CD4-positive, alpha-beta memory T cell (primary cell): Measurements from ENCODE around the gene ALK. TPM values are rescaled to one million over a fixed set of nuclear protein-coding genes. Genes with fewer than 3 reads are reported as not detected.

ENCODE experiments used
- CTCF ChIA-PET: fragments of 350-600 bp; sonication (Branson Sonifier 250); formaldehyde crosslinking; loops from one replicate; lab custom pipeline; 2021; ENCODE audit warnings: inconsistent platforms; ENCODE audit not compliant: partially characterized antibody; lab: Charles Lee
- POLR2A ChIA-PET: fragments of 350-600 bp; sonication (Branson Sonifier 250); formaldehyde crosslinking; loops from one replicate; lab custom pipeline; 2021; ENCODE audit not compliant: partially characterized antibody; lab: Charles Lee
- DNase-seq, 5 donors: peaks; one replicate each; pipeline versions ENCODE4 v3.0.0 to v3.0.0-alpha.2; 2020 to 2022; ENCODE audit warnings: mixed read lengths in 1 of 5
- H3K27ac ChIP-seq: one replicate; pipeline ENCODE4 v1.7.0; 2013; ENCODE audit warnings: low read depth, low read length
- H3K27me3 ChIP-seq: 2 replicates; pipeline ENCODE4 v1.7.0; 2013; ENCODE audit warnings: mild to moderate bottlenecking, low read length, moderate library complexity; ENCODE audit not compliant: insufficient read depth
- H3K36me3 ChIP-seq: 2 replicates; pipeline ENCODE4 v1.7.0; 2013; ENCODE audit warnings: mild to moderate bottlenecking, low read length, moderate library complexity; ENCODE audit not compliant: insufficient read depth
- H3K4me1 ChIP-seq: 2 replicates; pipeline ENCODE4 v1.7.0; 2013; ENCODE audit warnings: mild to moderate bottlenecking, low read length, moderate library complexity; ENCODE audit not compliant: insufficient read depth
- H3K4me3 ChIP-seq, 2 donors: one replicate each; pipeline ENCODE4 v1.7.0; 2013; ENCODE audit warnings: low read length in 2 of 2, mild to moderate bottlenecking in 1 of 2
- H3K9me3 ChIP-seq, 2 donors: one replicate each; pipeline ENCODE4 v1.7.0; 2013; ENCODE audit warnings: low read length in 2 of 2, control low read depth in 1 of 2; ENCODE audit not compliant: control insufficient read depth in 1 of 2
- H3K27ac Mint-ChIP-seq, 7 donors: one replicate each; pipeline ENCODE4 v1.8.0; 2020 to 2021; ENCODE audit warnings: mixed read lengths in 7 of 7, mild to moderate bottlenecking in 6 of 7, inconsistent platforms in 3 of 7, moderate library complexity in 3 of 7
- H3K27me3 Mint-ChIP-seq, 2 donors: one replicate each; pipeline ENCODE4 v1.8.0; 2020 to 2021; ENCODE audit warnings: mixed read lengths in 2 of 2
- H3K36me3 Mint-ChIP-seq, 2 donors: one replicate each; pipeline ENCODE4 v1.8.0; 2020 to 2021; ENCODE audit warnings: mixed read lengths in 2 of 2, inconsistent platforms in 1 of 2, mild to moderate bottlenecking in 1 of 2
- H3K4me1 Mint-ChIP-seq, 4 donors: one replicate each; pipeline ENCODE4 v1.8.0; 2020 to 2021; ENCODE audit warnings: mixed read lengths in 4 of 4, mild to moderate bottlenecking in 1 of 4
- H3K4me3 Mint-ChIP-seq, 8 donors: one replicate each; pipeline ENCODE4 v1.8.0; 2020 to 2021; ENCODE audit warnings: mixed read lengths in 8 of 8, mild to moderate bottlenecking in 7 of 8, moderate library complexity in 6 of 8, inconsistent platforms in 3 of 8
- H3K9me3 Mint-ChIP-seq, 8 donors: one replicate each; pipeline ENCODE4 v1.8.0; 2020 to 2021; ENCODE audit warnings: mixed read lengths in 8 of 8, mild to moderate bottlenecking in 5 of 8, inconsistent platforms in 3 of 8, moderate library complexity in 1 of 8
- intact Hi-C: fragments of 100-400 bp; cut with micrococcal nuclease; formaldehyde crosslinking; loops from one replicate; pipeline ENCODE4 v1.15.1; 2023
- polyA plus RNA-seq, 2 donors: library from polyadenylated mRNA; unstranded; fragments of 300-500 nt; fragmentation: Illumina TruSeq; gene quantifications; one replicate each; pipeline ENCODE4 v1.2.3, GENCODE V29; 2021
- total RNA-seq, 2 experiments: library from RNA; stranded (reverse); gene quantifications; one replicate each; pipeline ENCODE4 v1.2.3, GENCODE V29; 2021

Gene ALK
- total and polyA plus RNA-seq, 4 experiments from 2014 or later, result 0.07 TPM; not detected in 3

DNA sequence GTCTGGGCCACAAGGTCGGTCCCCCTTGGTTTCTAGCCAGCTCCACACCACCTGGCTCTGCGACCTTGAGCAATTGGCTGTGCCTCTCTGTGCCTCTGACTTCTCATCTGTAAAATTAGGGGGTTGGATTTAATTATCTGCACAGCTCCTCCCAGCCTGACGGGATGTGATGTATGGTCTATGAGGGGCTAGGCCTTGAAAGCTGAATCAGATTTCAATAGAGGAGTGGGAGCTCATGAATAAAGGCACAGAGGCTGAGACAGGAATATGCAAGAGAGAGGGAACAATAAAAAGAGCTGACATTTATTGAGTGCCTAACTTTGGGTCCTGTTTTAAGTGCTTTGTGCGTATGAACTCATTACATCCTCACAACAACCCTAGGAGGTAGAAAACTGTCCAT is 104.7 kb downstream of the ALK start:
- H3K4me1 Mint-ChIP-seq, result no peaks in the 10 kb centered on the region
- H3K9me3 Mint-ChIP-seq, result peaks cover 0 to 2% (median 0%) of the 10 kb centered on the region in 8 donors
- H3K4me3 Mint-ChIP-seq, result no peak overlapping the region
- intact Hi-C loops, result no loop called here
- H3K36me3 Mint-ChIP-seq, result no peaks in the 10 kb centered on the region
- CTCF ChIA-PET, result no interaction called here
- Histone ChIP-seq H3K27ac (no peak overlapping the region), H3K27me3 (no peaks in the 10 kb centered on the region), H3K36me3 (no peaks in the 10 kb centered on the region), H3K4me1 (no peaks in the 10 kb centered on the region), H3K9me3 (no peaks in the 10 kb centered on the region), H3K4me3 (no peak overlapping the region)
- DNase-seq, result no peak
- H3K27ac Mint-ChIP-seq, result no peak overlapping the region
- POLR2A ChIA-PET, result no interaction called here
- peaks cover 0 to 2% of the 10 kb centered on the region in 2 donors for H3K27me3 Mint-ChIP-seq

DNA sequence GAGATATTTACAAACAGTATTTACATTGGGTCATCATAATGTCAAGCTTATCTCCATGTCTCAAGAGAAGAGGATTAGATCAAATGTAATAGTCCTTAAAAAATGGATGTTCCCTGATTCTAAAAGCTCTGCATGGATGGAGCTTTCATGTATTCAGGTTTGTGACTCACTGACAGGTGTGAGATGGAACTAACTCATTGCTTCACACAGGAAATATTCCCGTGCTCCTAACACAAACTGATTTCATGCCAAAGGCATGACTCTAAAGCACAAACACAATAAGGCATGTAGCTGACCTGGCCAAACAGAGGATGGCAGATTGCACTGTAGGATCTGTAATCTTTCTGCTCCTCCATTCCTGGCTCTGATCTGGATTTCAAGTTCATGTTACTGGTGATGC is 110.0 kb downstream of the ALK start:
- POLR2A ChIA-PET, result no interaction called here
- no peak overlapping the region for H3K27ac Mint-ChIP-seq
- H3K27me3 ChIP-seq, result no peaks in the 10 kb centered on the region
- no peak overlapping the region for H3K4me3 ChIP-seq
- intact Hi-C loops, result no loop called here
- H3K9me3 Mint-ChIP-seq, result peaks cover 0 to 2% (median 0%) of the 10 kb centered on the region in 8 donors
- no peaks in the 10 kb centered on the region for H3K36me3 ChIP-seq
- H3K27ac ChIP-seq, result no peak overlapping the region
- no peaks in the 10 kb centered on the region for H3K4me1 Mint-ChIP-seq
- DNase-seq, result no peak
- H3K36me3 Mint-ChIP-seq, result no peaks in the 10 kb centered on the region
- no peaks in the 10 kb centered on the region for H3K9me3 ChIP-seq
- H3K4me3 Mint-ChIP-seq, result no peak overlapping the region
- CTCF ChIA-PET, result no interaction called here
- peaks cover 6 to 14% of the 10 kb centered on the region in 2 donors for H3K27me3 Mint-ChIP-seq
- no peaks in the 10 kb centered on the region for H3K4me1 ChIP-seq

GRCh38 chr2:29810956-29811355 is 110.4 kb downstream of the ALK start:
- Mint-ChIP-seq H3K27me3 (peaks cover 8 to 14% of the 10 kb centered on the region in 2 donors), H3K4me3 (no peak overlapping the region), H3K36me3 (no peaks in the 10 kb centered on the region), H3K27ac (no peak overlapping the region), H3K9me3 (peaks cover 0 to 2% (median 0%) of the 10 kb centered on the region in 8 donors), H3K4me1 (no peaks in the 10 kb centered on the region)
- POLR2A ChIA-PET, result no interaction called here
- H3K9me3 ChIP-seq, result no peaks in the 10 kb centered on the region
- CTCF ChIA-PET, result no interaction called here
- H3K36me3 ChIP-seq, result no peaks in the 10 kb centered on the region
- no peak overlapping the region for H3K27ac ChIP-seq
- no peaks in the 10 kb centered on the region for H3K4me1 ChIP-seq
- no peaks in the 10 kb centered on the region for H3K27me3 ChIP-seq
- H3K4me3 ChIP-seq, result no peak overlapping the region
- intact Hi-C loops, result no loop called here
- no peak for DNase-seq

- Mint-ChIP-seq H3K27me3 (peaks cover 9 to 23% of the 10 kb centered on the region in 2 donors), H3K27ac (no peak overlapping the region), H3K4me3 (no peak overlapping the region), H3K36me3 (no peaks in the 10 kb centered on the region), H3K9me3 (peaks cover 0 to 5% (median under 1%) of the 10 kb centered on the region in 8 donors), H3K4me1 (no peaks in the 10 kb centered on the region)
- H3K27me3 ChIP-seq, result no peaks in the 10 kb centered on the region
- H3K4me1 ChIP-seq, result no peaks in the 10 kb centered on the region
- intact Hi-C loops, result no loop called here
- H3K27ac ChIP-seq, result no peak overlapping the region
- ChIA-PET POLR2A (no interaction called here), CTCF (no interaction called here)
- no peaks in the 10 kb centered on the region for H3K9me3 ChIP-seq
- H3K36me3 ChIP-seq, result no peaks in the 10 kb centered on the region
- H3K4me3 ChIP-seq, result no peak overlapping the region
- no peak for DNase-seq
These were observed 113.1 kb downstream of the ALK start for GRCh38 chr2:29808321-29808720.

DNA sequence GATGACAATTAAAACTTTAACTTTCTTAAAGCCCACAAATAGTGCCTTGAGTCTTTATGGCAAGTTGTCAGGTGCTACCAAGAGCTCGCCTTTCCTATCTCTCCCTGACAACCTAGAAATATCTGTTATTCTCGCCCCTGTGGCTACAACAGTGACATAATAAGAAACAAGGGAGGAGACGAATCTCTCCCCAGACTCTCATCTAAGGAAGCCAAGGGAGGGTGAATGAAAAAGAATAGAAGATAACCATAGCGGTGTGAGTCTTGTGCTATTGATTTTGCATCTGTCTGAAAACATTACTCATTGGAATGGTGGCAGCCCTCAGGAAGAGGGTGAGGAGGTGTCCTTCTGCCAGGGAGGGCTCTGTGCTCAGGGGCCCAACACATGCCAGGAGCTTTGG is 114.3 kb downstream of the ALK start:
- Mint-ChIP-seq H3K4me3 (no peak overlapping the region), H3K27ac (no peak overlapping the region), H3K4me1 (no peaks in the 10 kb centered on the region), H3K36me3 (no peaks in the 10 kb centered on the region), H3K27me3 (peaks cover 9 to 23% of the 10 kb centered on the region in 2 donors), H3K9me3 (peaks cover 0 to 5% (median under 1%) of the 10 kb centered on the region in 8 donors)
- ChIA-PET POLR2A (no interaction called here), CTCF (no interaction called here)
- intact Hi-C loops, result no loop called here
- DNase-seq, result no peak
- Histone ChIP-seq H3K36me3 (no peaks in the 10 kb centered on the region), H3K4me3 (no peak overlapping the region), H3K9me3 (no peaks in the 10 kb centered on the region), H3K27me3 (no peaks in the 10 kb centered on the region), H3K4me1 (no peaks in the 10 kb centered on the region), H3K27ac (no peak overlapping the region)

GRCh38 chr2:29806461-29806860 is 114.9 kb downstream of the ALK start:
- Histone ChIP-seq H3K9me3 (no peaks in the 10 kb centered on the region), H3K27ac (no peak overlapping the region), H3K27me3 (no peaks in the 10 kb centered on the region), H3K36me3 (no peaks in the 10 kb centered on the region), H3K4me1 (no peaks in the 10 kb centered on the region), H3K4me3 (no peak overlapping the region)
- intact Hi-C loops, result no loop called here
- Mint-ChIP-seq H3K27me3 (peaks cover 11 to 23% of the 10 kb centered on the region in 2 donors), H3K4me3 (no peak overlapping the region), H3K4me1 (no peaks in the 10 kb centered on the region), H3K9me3 (peaks cover 0 to 5% (median under 1%) of the 10 kb centered on the region in 8 donors), H3K36me3 (no peaks in the 10 kb centered on the region), H3K27ac (no peak overlapping the region)
- ChIA-PET CTCF (no interaction called here), POLR2A (no interaction called here)
- DNase-seq, result no peak

DNA sequence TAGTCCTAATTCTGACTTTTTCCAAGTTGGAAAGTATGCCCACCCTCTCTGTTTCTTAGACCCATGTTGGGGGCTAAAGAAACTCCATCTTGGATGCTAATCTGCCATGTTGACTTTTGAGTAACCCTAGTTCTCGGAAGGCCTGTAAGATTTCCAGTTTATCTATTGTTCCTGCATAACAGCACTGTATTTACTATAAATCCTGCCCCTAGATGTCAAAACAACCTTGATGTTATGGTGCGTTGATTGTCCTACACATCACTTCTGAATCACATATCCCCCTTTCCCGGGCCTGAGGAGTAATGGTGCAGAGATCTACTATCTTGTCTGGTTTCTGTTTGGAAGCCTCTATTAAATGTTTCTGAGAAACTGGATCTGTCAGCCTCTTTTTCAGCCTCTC is 116.7 kb downstream of the ALK start:
- peaks cover 8 to 22% of the 10 kb centered on the region in 2 donors for H3K27me3 Mint-ChIP-seq
- H3K27me3 ChIP-seq, result no peaks in the 10 kb centered on the region
- CTCF ChIA-PET, result interaction anchor here (0.6 kb wide), 1 partner anchor 191 kb away, joined by 5 read pairs; no protein-coding TSS in a partner anchor
- H3K27ac ChIP-seq, result no peak overlapping the region
- no peaks in the 10 kb centered on the region for H3K4me1 ChIP-seq
- H3K4me3 Mint-ChIP-seq, result no peak overlapping the region
- DNase-seq, result no peak
- intact Hi-C loops, result no loop called here
- H3K36me3 ChIP-seq, result no peaks in the 10 kb centered on the region
- no peaks in the 10 kb centered on the region for H3K9me3 ChIP-seq
- POLR2A ChIA-PET, result no interaction called here
- H3K27ac Mint-ChIP-seq, result no peak overlapping the region
- H3K4me3 ChIP-seq, result no peak overlapping the region
- peaks cover 0 to 5% (median under 1%) of the 10 kb centered on the region in 8 donors for H3K9me3 Mint-ChIP-seq
- H3K36me3 Mint-ChIP-seq, result no peaks in the 10 kb centered on the region
- no peaks in the 10 kb centered on the region for H3K4me1 Mint-ChIP-seq

- ChIA-PET POLR2A (no interaction called here), CTCF (no interaction called here)
- no peaks in the 10 kb centered on the region for H3K4me1 ChIP-seq
- no peak overlapping the region for H3K27ac Mint-ChIP-seq
- H3K4me1 Mint-ChIP-seq, result no peaks in the 10 kb centered on the region
- H3K36me3 ChIP-seq, result no peaks in the 10 kb centered on the region
- H3K27me3 ChIP-seq, result no peaks in the 10 kb centered on the region
- H3K9me3 Mint-ChIP-seq, result peaks cover 0 to 5% (median under 1%) of the 10 kb centered on the region in 8 donors
- H3K4me3 Mint-ChIP-seq, result no peak overlapping the region
- peaks cover 9 to 22% of the 10 kb centered on the region in 2 donors for H3K27me3 Mint-ChIP-seq
- intact Hi-C loops, result no loop called here
- no peak overlapping the region for H3K27ac ChIP-seq
- H3K36me3 Mint-ChIP-seq, result no peaks in the 10 kb centered on the region
- DNase-seq, result no peak
- H3K9me3 ChIP-seq, result no peaks in the 10 kb centered on the region
- no peak overlapping the region for H3K4me3 ChIP-seq
These were observed 117.8 kb downstream of the ALK start for GRCh38 chr2:29803537-29803936.
